Measurements from ENCODE around the gene CDHR2. TPM values are rescaled to one million over a fixed set of nuclear protein-coding genes. Genes with fewer than 3 reads are reported as not detected.

Gene CDHR2
- total RNA-seq (10 to 100 TPM in 3 of 5 donors, 1 to 10 TPM in 2; 9.6 to 18.7 (median 13.4) TPM), polyA plus RNA-seq (1 to 10 TPM in 1 of 3 donors, under 1 TPM in 2; 0.13 to 1.6 (median 0.76) TPM)
- long read RNA-seq, donor 1, partial matches to known transcripts, result 5 of 5 reads
- long read RNA-seq, donor 1, other reads (novel, unspliced or antisense), result 0 of 5 reads
- long read RNA-seq, donor 2, partial matches to known transcripts, result 12 of 13 reads
- long read RNA-seq, donor 2, other reads (novel, unspliced or antisense), result 0 of 13 reads
- long read RNA-seq, donor 3, result 0 reads
- long read RNA-seq, donor 4, result 0 reads
- long read RNA-seq, donor 5, result 0 reads
- long read RNA-seq, donor 6, result 0 reads
- long read RNA-seq, donor 7, result 0 reads
- long read RNA-seq, donor 8, result 0 reads
- long read RNA-seq, donor 9, result 0 reads
- long read RNA-seq, donor 10, full-length matches to known transcripts, result 1 of 1 reads
- long read RNA-seq, donor 10, partial matches to known transcripts, result 0 of 1 reads
- long read RNA-seq, donor 10, other reads (novel, unspliced or antisense), result 0 of 1 reads

GRCh38 chr5:176548967-176549444 lies at the start of gene CDHR2:
TSS of gene CDHR2 (plus strand) at chr5:176549342. CDS start at chr5:176565353, 16,011 bp downstream.
- peaks cover 0 to 29% (median 0%) of the 10 kb centered on the region in 3 donors for H3K27me3 ChIP-seq
- peaks cover 10 to 58% (median 17%) of the 10 kb centered on the region in 4 donors for H3K4me1 ChIP-seq
- peak in 1 of 2 donors; percentile 74 for DNase-seq
- peak within 1 kb of the TSS in 4 of 5 donors; percentile 31 to 71 (median 54) for H3K27ac ChIP-seq
- 47 to 66% (median 58%) methylated on average over 10 to 18 of the region's 18 CpGs for WGBS, 5 donors
- H3K9me3 ChIP-seq, result no peaks in the 10 kb centered on the region
- no peak for TF ChIP-seq EP300 (IDR thresholded peaks at IDR 0.05)
- no peak for TF ChIP-seq POLR2AphosphoS5 (IDR thresholded peaks at IDR 0.05)
- TF ChIP-seq, protein P1, sequence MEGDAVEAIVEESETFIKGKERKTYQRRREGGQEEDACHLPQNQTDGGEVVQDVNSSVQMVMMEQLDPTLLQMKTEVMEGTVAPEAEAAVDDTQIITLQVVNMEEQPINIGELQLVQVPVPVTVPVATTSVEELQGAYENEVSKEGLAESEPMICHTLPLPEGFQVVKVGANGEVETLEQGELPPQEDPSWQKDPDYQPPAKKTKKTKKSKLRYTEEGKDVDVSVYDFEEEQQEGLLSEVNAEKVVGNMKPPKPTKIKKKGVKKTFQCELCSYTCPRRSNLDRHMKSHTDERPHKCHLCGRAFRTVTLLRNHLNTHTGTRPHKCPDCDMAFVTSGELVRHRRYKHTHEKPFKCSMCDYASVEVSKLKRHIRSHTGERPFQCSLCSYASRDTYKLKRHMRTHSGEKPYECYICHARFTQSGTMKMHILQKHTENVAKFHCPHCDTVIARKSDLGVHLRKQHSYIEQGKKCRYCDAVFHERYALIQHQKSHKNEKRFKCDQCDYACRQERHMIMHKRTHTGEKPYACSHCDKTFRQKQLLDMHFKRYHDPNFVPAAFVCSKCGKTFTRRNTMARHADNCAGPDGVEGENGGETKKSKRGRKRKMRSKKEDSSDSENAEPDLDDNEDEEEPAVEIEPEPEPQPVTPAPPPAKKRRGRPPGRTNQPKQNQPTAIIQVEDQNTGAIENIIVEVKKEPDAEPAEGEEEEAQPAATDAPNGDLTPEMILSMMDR (IDR thresholded peaks at IDR 0.05), result no peak
- TF ChIP-seq POLR2A (IDR thresholded peaks at IDR 0.05), result no peak
- intact Hi-C loops (cut with DNase I; ENCODE audit: low total_unique reads), result no loop called here
- peak within 1 kb of the TSS in 1 of 4 donors; percentile 6 for H3K4me3 ChIP-seq
- H3K36me3 ChIP-seq, result no peaks in the 10 kb centered on the region

- no peak for DNase-seq
- TF ChIP-seq, protein P1 (IDR thresholded peaks at IDR 0.05), result no peak
- peaks cover 77 to 100% (median 100%) of the 10 kb centered on the region in 4 donors for H3K36me3 ChIP-seq
- WGBS, 5 donors, result 91 to 99% (median 98%) methylated on average over 3 of the region's 3 CpGs
- intact Hi-C loops (cut with DNase I; ENCODE audit: low total_unique reads), result no loop called here
- no peaks in the 10 kb centered on the region for H3K4me1 ChIP-seq
- no peaks in the 10 kb centered on the region for H3K27me3 ChIP-seq
- H3K9me3 ChIP-seq, result no peaks in the 10 kb centered on the region
- no peak overlapping the region for H3K27ac ChIP-seq
- no peak overlapping the region for H3K4me3 ChIP-seq
These were observed 48.6 kb upstream of the CDHR2 start for GRCh38 chr5:176500511-176500910.

- H3K27me3 ChIP-seq, result no peaks in the 10 kb centered on the region
- H3K4me1 ChIP-seq, result no peaks in the 10 kb centered on the region
- H3K4me3 ChIP-seq, result no peak overlapping the region
- H3K27ac ChIP-seq, result no peak overlapping the region
- H3K9me3 ChIP-seq, result no peaks in the 10 kb centered on the region
- intact Hi-C loops (cut with DNase I; ENCODE audit: low total_unique reads), result no loop called here
- no peak for DNase-seq
- TF ChIP-seq POLR2AphosphoS5 (IDR thresholded peaks at IDR 0.05) (no peak), POLR2A (IDR thresholded peaks at IDR 0.05) (no peak), EP300 (IDR thresholded peaks at IDR 0.05) (no peak)
- TF ChIP-seq, protein P1 (IDR thresholded peaks at IDR 0.05), result no peak
- peaks cover 74 to 100% (median 100%) of the 10 kb centered on the region in 4 donors for H3K36me3 ChIP-seq
- WGBS, 5 donors, result 95 to 100% (median 96%) methylated on average over 1 of the region's 1 CpG
These were observed 47.8 kb upstream of the CDHR2 start for GRCh38 chr5:176501333-176501732.

- Histone ChIP-seq H3K4me1 (no peaks in the 10 kb centered on the region), H3K27me3 (no peaks in the 10 kb centered on the region), H3K36me3 (peaks cover 81 to 100% (median 100%) of the 10 kb centered on the region in 4 donors), H3K9me3 (no peaks in the 10 kb centered on the region), H3K4me3 (no peak overlapping the region), H3K27ac (no peak overlapping the region)
- intact Hi-C loops (cut with DNase I; ENCODE audit: low total_unique reads), result no loop called here
- WGBS, 5 donors, result 79 to 92% (median 90%) methylated on average over 5 of the region's 5 CpGs
- no peak for DNase-seq
- TF ChIP-seq POLR2AphosphoS5 (IDR thresholded peaks at IDR 0.05), result no peak
- TF ChIP-seq EP300 (IDR thresholded peaks at IDR 0.05), result no peak
- TF ChIP-seq, protein P1 (IDR thresholded peaks at IDR 0.05), result no peak
- TF ChIP-seq POLR2A (IDR thresholded peaks at IDR 0.05), result no peak
These were observed 45.6 kb upstream of the CDHR2 start for GRCh38 chr5:176503496-176503895.

Data from stomach (tissue), 19 donors.